ENCODE data around the gene CLDN12. TPM values are rescaled to one million over a fixed set of nuclear protein-coding genes. Genes with fewer than 3 reads are reported as not detected.

The CLDN12 gene
- total and polyA plus RNA-seq, 2 of the 13 experiments (the other 11 are each of a cell fraction or from before 2014, with no cell fraction given), result 44.1 to 114 TPM

DNA sequence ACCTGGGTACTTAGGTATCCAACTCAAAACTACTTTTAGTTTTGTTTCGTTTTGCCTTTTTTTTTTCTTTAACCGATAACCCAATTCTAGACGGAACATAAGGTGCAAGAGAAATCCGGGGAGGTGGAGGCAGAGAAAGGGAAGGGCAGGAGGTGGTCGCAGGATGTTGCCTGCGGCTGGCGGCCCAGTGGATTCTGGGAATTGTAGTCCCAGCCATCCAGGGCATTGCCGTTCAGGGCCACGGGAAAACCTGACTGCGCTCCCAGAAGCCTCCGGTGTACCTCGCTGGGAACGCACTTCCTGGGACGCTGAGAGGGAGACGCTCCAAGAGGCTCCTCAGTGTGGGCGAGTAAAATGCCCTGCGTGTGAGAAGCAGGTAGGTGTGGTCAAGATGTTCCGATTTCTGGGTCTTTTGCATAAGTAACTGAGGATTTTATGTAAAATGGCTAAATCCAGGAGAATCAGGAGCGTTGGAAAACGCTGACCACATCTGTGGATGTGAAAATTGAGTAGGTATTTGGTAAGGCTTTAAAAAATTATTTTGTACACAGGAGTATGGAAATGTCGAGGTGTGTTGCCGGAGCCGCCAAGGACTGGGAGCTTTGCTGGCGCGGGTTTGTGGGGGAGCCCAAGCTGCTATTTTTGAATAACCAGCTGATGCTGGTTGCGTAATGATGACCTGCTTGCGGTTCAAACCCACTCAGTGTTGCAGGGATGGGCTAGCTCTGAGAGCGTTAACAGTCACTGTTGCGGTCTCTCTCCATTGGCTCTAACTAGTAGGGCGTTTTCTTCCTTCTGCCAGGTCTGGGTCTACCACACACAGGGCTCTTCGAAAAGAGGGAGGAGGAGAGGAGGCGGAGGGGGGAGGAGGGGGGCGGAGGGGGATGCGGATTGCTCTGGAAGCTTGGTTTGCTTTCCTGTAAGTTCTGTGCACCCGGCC is at the start of gene CLDN12 (continued):
- peak; percentile 22; the same call in 1 of the 2 replicates for TF ChIP-seq AHDC1 (CRISPR knock-in tag; IDR thresholded peaks at IDR 0.05; ENCODE audit: borderline replicate concordance)
- TF ChIP-seq REXO4 (CRISPR knock-in tag; IDR thresholded peaks at IDR 0.05; ENCODE audit: borderline replicate concordance), result no peak
- no peak for TF ChIP-seq ZNF713 (CRISPR knock-in tag; IDR thresholded peaks at IDR 0.05)
- no peak for TF ChIP-seq DNMT1 (CRISPR knock-in tag; IDR thresholded peaks at IDR 0.05)
- peak; percentile 67; the same call in 1 of the 2 replicates for TF ChIP-seq GFI1 (CRISPR knock-in tag; IDR thresholded peaks at IDR 0.05; ENCODE audit: borderline replicate concordance)
- TF ChIP-seq NFYB (CRISPR knock-in tag; IDR thresholded peaks at IDR 0.05), result no peak; the same call in 1 of the 2 replicates
- TF ChIP-seq NPAS2 (CRISPR knock-in tag; IDR thresholded peaks at IDR 0.05; ENCODE audit: borderline replicate concordance), result no peak
- no peak; the same call in 1 of the 2 replicates for TF ChIP-seq NR2F6 (IDR thresholded peaks at IDR 0.05)
- no peak; the same call in 1 of the 2 replicates for TF ChIP-seq NR2F6 (CRISPR knock-in tag; IDR thresholded peaks at IDR 0.05)
- TF ChIP-seq, protein P1, sequence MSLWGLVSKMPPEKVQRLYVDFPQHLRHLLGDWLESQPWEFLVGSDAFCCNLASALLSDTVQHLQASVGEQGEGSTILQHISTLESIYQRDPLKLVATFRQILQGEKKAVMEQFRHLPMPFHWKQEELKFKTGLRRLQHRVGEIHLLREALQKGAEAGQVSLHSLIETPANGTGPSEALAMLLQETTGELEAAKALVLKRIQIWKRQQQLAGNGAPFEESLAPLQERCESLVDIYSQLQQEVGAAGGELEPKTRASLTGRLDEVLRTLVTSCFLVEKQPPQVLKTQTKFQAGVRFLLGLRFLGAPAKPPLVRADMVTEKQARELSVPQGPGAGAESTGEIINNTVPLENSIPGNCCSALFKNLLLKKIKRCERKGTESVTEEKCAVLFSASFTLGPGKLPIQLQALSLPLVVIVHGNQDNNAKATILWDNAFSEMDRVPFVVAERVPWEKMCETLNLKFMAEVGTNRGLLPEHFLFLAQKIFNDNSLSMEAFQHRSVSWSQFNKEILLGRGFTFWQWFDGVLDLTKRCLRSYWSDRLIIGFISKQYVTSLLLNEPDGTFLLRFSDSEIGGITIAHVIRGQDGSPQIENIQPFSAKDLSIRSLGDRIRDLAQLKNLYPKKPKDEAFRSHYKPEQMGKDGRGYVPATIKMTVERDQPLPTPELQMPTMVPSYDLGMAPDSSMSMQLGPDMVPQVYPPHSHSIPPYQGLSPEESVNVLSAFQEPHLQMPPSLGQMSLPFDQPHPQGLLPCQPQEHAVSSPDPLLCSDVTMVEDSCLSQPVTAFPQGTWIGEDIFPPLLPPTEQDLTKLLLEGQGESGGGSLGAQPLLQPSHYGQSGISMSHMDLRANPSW (CRISPR knock-in tag; IDR thresholded peaks at IDR 0.05; ENCODE audit: borderline replicate concordance), result no peak
- TF ChIP-seq HMGA1 (CRISPR knock-in tag; conservative IDR thresholded peaks at IDR 0.05), result no peak
- no peak for TF ChIP-seq ZNF570 (CRISPR knock-in tag; IDR thresholded peaks at IDR 0.05; ENCODE audit: borderline replicate concordance)
- no peak for TF ChIP-seq ZNF740 (CRISPR knock-in tag; IDR thresholded peaks at IDR 0.05)
- TF ChIP-seq ZNF530 (CRISPR knock-in tag; IDR thresholded peaks at IDR 0.05; ENCODE audit: low read depth), result no peak
- no peak for TF ChIP-seq ZFP37 (CRISPR knock-in tag; IDR thresholded peaks at IDR 0.05; ENCODE audit: borderline replicate concordance)
- TF ChIP-seq ZNF75D (CRISPR knock-in tag; IDR thresholded peaks at IDR 0.05; ENCODE audit: borderline replicate concordance), result no peak
- TF ChIP-seq ZBTB10 (CRISPR knock-in tag; IDR thresholded peaks at IDR 0.05; ENCODE audit: borderline replicate concordance), result no peak

Data from HepG2 (cell line).